Uterus (tissue), 4 donors: ENCODE data around the gene PSMA6. TPM values are rescaled to one million over a fixed set of nuclear protein-coding genes. Genes with fewer than 3 reads are reported as not detected.
"Not testable (repeated sequence)": the region's sequence is repeated elsewhere in the genome, so short reads cannot be mapped to it uniquely, and the experiment has no call there.

Source experiments
- DNase-seq, 2 donors: peaks; one replicate each; pipeline ENCODE4 v3.0.0-alpha.2; 2019 to 2020
- H3K27ac ChIP-seq, 2 donors: fragments of 200-600 bp; sonication (generic); 1 replicate in 1 of 2; 2 replicates in 1 of 2; pipeline ENCODE4 v1.5.1; 2016 to 2018
- H3K27me3 ChIP-seq, 2 donors: fragments of 200-600 bp; sonication (generic); one replicate each; pipeline ENCODE4 v1.5.1; 2018 to 2019; ENCODE audit warnings: control low read depth in 1 of 2
- H3K36me3 ChIP-seq, 2 donors: fragments of 200-600 bp; sonication (generic); one replicate each; pipeline ENCODE4 v1.5.1; 2019; ENCODE audit warnings: control low read depth in 1 of 2
- H3K4me1 ChIP-seq, 2 donors: fragments of 200-600 bp; sonication (generic); one replicate each; pipeline ENCODE4 v1.5.1; 2018 to 2019; ENCODE audit warnings: control low read depth in 1 of 2
- H3K4me3 ChIP-seq, 2 donors: fragments of 200-600 bp; sonication (generic); 1 replicate in 1 of 2; 2 replicates in 1 of 2; pipeline ENCODE4 v1.5.1; 2018 to 2019; ENCODE audit warnings: mild to moderate bottlenecking in 1 of 2
- H3K9me3 ChIP-seq, 2 donors: fragments of 200-600 bp; sonication (generic); one replicate each; pipeline ENCODE4 v1.5.1; 2019; ENCODE audit warnings: control low read depth in 1 of 2
- POLR2A ChIP-seq, 2 donors: fragments of 450-650 bp; IDR thresholded peaks; one replicate each; pipeline ENCODE4 v1.6.1; 2016; ENCODE audit warnings: antibody characterized with exemption in 2 of 2, mild to moderate bottlenecking in 1 of 2, moderate library complexity in 1 of 2
- intact Hi-C: fragments of 100-400 bp; cut with DNase I; formaldehyde crosslinking; loops from one replicate; pipeline ENCODE4 v1.15.1; 2023; ENCODE audit warnings: low total_unique reads
- total RNA-seq, 4 donors: library from RNA; depleted of rRNA in 3 of 4; stranded (reverse); fragments of >200 nt in 3 of 4; gene quantifications; one replicate each; pipeline versions ENCODE4 v1.1.0 to v1.2.4, GENCODE V29; 2014 to 2023
- TF ChIP-seq, protein P1 (sequence below), 4 experiments: fragments of 200-600 bp in 2 of 4; fragments of 450-650 bp in 2 of 4; sonication (generic) in 2 of 4; IDR thresholded peaks; one replicate each; pipeline ENCODE4 v1.5.1; 2016 to 2019; ENCODE audit warnings: antibody characterized with exemption in 4 of 4, mild to moderate bottlenecking in 2 of 4, moderate library complexity in 1 of 4
- donor health status: DM: yes; HTN: yes; CAD: no.

Gene PSMA6
- total RNA-seq, 4 donors from 2014 or later = 114 to 180 (median 142) TPM

- intact Hi-C loops = no loop called here
Measured at GRCh38 chr14:35332517-35333263, 40.5 kb downstream of the PSMA6 start.

DNA sequence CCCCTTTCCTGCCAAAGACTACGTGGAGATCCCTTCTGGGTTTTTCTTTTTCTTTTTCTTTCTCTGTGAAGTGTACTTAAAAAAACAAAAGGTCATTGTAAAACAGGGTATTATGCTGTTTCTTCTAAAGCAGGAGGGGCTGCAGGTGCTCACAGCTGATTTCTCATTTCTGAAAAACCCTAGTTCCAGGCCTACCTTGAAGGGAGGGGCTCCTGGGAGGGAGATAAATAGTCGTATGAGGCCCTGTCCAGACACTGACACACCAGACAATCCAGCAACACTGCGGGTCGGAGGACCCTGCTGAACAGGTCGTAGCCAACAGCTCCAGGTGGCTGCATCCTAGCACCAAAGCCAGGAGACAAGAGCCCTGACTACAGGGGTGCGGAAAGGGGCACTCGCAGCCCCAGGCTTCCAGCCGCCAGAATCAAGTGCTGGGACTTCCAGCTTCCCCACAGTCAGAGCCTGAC lies 41.1 kb downstream of the PSMA6 start:
- intact Hi-C loops = no loop called here
- Histone ChIP-seq H3K27ac (peak overlapping the region; percentile 38 to 95), H3K4me1 (peaks cover 23% of the 10 kb centered on the region in 2 donors)

More at GRCh38 chr14:35332517-35333263, 40.5 kb downstream of the PSMA6 start:
- Histone ChIP-seq H3K9me3 (no peaks in the 10 kb centered on the region), H3K36me3 (no peaks in the 10 kb centered on the region), H3K27ac (peak overlapping the region; percentile 38 to 95), H3K4me1 (peaks cover 17 to 19% of the 10 kb centered on the region in 2 donors), H3K4me3 (no peak overlapping the region), H3K27me3 (no peaks in the 10 kb centered on the region)
- TF ChIP-seq, protein P1, sequence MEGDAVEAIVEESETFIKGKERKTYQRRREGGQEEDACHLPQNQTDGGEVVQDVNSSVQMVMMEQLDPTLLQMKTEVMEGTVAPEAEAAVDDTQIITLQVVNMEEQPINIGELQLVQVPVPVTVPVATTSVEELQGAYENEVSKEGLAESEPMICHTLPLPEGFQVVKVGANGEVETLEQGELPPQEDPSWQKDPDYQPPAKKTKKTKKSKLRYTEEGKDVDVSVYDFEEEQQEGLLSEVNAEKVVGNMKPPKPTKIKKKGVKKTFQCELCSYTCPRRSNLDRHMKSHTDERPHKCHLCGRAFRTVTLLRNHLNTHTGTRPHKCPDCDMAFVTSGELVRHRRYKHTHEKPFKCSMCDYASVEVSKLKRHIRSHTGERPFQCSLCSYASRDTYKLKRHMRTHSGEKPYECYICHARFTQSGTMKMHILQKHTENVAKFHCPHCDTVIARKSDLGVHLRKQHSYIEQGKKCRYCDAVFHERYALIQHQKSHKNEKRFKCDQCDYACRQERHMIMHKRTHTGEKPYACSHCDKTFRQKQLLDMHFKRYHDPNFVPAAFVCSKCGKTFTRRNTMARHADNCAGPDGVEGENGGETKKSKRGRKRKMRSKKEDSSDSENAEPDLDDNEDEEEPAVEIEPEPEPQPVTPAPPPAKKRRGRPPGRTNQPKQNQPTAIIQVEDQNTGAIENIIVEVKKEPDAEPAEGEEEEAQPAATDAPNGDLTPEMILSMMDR (IDR thresholded peaks at IDR 0.05) = no peak
- TF ChIP-seq POLR2A (IDR thresholded peaks at IDR 0.05) = no peak
- no peak for DNase-seq

DNA sequence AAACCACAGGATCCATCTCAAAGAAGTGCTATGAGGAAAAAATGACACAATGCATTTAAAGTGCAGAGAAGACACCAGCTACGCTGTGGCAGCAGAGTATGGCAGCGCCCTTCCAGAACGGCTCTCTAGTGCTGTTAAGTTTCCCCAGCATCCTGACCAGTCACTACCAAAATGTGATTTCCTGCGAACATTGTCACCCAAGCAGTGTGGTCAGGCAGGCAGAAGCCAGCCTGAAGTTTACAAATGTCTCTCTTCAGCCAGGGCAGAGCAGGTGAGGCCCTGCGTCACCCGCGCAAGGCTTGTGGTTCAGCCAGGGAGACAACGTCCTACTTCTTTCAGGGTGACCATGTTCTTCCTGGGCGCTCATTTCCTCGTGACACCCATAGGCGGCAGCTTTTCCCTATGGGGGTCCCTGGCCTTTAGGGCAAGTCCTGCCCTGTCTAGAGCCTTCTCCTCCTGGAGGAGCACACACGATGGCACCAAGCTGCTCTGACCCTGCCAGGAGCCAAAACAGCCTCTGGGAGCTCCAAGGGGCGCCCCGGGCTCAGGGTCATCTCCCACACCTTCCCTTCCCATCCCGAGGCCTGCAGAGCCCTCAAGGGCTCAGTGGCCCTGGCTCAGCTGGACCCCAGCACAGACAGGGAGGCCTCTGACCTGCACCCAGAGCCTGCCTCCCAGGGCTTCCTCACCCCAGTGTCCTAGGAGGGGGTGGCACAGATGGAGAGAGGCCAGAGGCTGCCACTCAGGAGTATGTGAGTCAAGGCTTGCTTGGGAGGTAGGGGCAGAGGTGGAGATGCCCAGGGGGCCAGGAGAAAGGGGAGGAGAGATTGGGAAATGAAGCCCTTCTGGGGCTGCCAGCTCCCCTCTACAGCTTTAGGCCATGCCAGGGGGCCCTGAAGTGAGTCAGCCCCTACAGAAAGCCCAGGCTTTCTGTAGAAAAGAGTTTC lies 41.9 kb downstream of the PSMA6 start:
- Histone ChIP-seq H3K9me3 (no peaks in the 10 kb centered on the region), H3K27ac (peak overlapping the region; percentile 94 to 95), H3K4me1 (peaks cover 23 to 25% of the 10 kb centered on the region in 2 donors), H3K36me3 (no peaks in the 10 kb centered on the region), H3K27me3 (no peaks in the 10 kb centered on the region), H3K4me3 (no peak overlapping the region)
- DNase-seq = no peak
- intact Hi-C loops = no loop called here
- TF ChIP-seq POLR2A (IDR thresholded peaks at IDR 0.05) = no peak
- TF ChIP-seq, protein P1 (IDR thresholded peaks at IDR 0.05) = no peak

More for the DNA sequence above, 41.1 kb downstream of the PSMA6 start:
- H3K9me3 ChIP-seq = no peaks in the 10 kb centered on the region
- no peaks in the 10 kb centered on the region for H3K27me3 ChIP-seq
- no peak overlapping the region for H3K4me3 ChIP-seq
- no peak for DNase-seq
- no peaks in the 10 kb centered on the region for H3K36me3 ChIP-seq
- TF ChIP-seq, protein P1 (IDR thresholded peaks at IDR 0.05) = no peak
- no peak for TF ChIP-seq POLR2A (IDR thresholded peaks at IDR 0.05)

- H3K36me3 ChIP-seq = no peaks in the 10 kb centered on the region
- no peak overlapping the region for H3K4me3 ChIP-seq
- H3K27me3 ChIP-seq = no peaks in the 10 kb centered on the region
- TF ChIP-seq POLR2A (IDR thresholded peaks at IDR 0.05) = peak in 1 of 2 donors; percentile 17
- TF ChIP-seq, protein P1 (IDR thresholded peaks at IDR 0.05) = no peak
- no peaks in the 10 kb centered on the region for H3K9me3 ChIP-seq
- peak; percentile 72 to 73 for DNase-seq
- intact Hi-C loops = loop anchor here (2.0 kb wide), 1 partner anchor 67 kb away; no protein-coding TSS in a partner anchor
- H3K4me1 ChIP-seq = peaks cover 23 to 25% of the 10 kb centered on the region in 2 donors
- H3K27ac ChIP-seq = peak overlapping the region; percentile 94 to 95
Measured at GRCh38 chr14:35335388-35336092, 43.4 kb downstream of the PSMA6 start.

GRCh38 chr14:35336171-35336493 lies 44.0 kb downstream of the PSMA6 start:
- not testable (repeated sequence) for H3K9me3 ChIP-seq, DNase-seq, H3K36me3 ChIP-seq, H3K27me3 ChIP-seq, H3K4me3 ChIP-seq
- Histone ChIP-seq H3K4me1 (peaks cover 23 to 30% of the 10 kb centered on the region in 2 donors), H3K27ac (peak overlapping the region; percentile 94 to 95)
- intact Hi-C loops = loop anchor here (2.0 kb wide), 1 partner anchor 67 kb away; no protein-coding TSS in a partner anchor
